Astrocyte (in vitro differentiated cells and primary cell): ENCODE data around the gene PRKACA. TPM values are rescaled to one million over a fixed set of nuclear protein-coding genes. Genes with fewer than 3 reads are reported as not detected.
"Not testable (repeated sequence)": the region's sequence is repeated elsewhere in the genome, so short reads cannot be mapped to it uniquely, and the experiment has no call there.

Experiments used
- DNase-seq: peaks from one replicate; pipeline ENCODE4 v3.0.0-alpha.2; 2010; ENCODE audit warnings: low read depth
- FAIRE-seq: peaks from 2 replicates; lab custom pipeline; 2011; peaks lifted over from hg19 to GRCh38; lab: Jason Lieb, UNC
- H2AFZ ChIP-seq: 2 replicates; pipeline ENCODE4 v1.6.0; 2012; ENCODE audit warnings: low read depth, low read length, inconsistent platforms
- H3K27ac ChIP-seq: 2 replicates; pipeline ENCODE4 v1.5.1; 2011; ENCODE audit warnings: low read depth, low read length, inconsistent platforms
- H3K27me3 ChIP-seq: 2 replicates; pipeline ENCODE4 v1.6.0; 2011; ENCODE audit warnings: low read length, inconsistent platforms; ENCODE audit not compliant: insufficient read depth
- H3K36me3 ChIP-seq: 2 replicates; pipeline ENCODE4 v1.5.1; 2011; ENCODE audit warnings: low read length, inconsistent platforms; ENCODE audit not compliant: insufficient read depth
- H3K4me1 ChIP-seq: 2 replicates; pipeline ENCODE4 v1.5.1; 2011; ENCODE audit warnings: low read length, inconsistent platforms; ENCODE audit not compliant: insufficient read depth
- H3K4me2 ChIP-seq: 2 replicates; pipeline ENCODE4 v1.6.0; 2012; ENCODE audit warnings: low read length, inconsistent platforms
- H3K4me3 ChIP-seq: 2 replicates; pipeline ENCODE4 v1.5.1; 2011; ENCODE audit warnings: low read depth, mild to moderate bottlenecking, low read length, inconsistent platforms; ENCODE audit not compliant: insufficient read depth
- H3K79me2 ChIP-seq: 2 replicates; pipeline ENCODE4 v1.6.0; 2012; ENCODE audit warnings: mild to moderate bottlenecking, low read length, inconsistent platforms; ENCODE audit not compliant: insufficient read depth
- H3K9ac ChIP-seq: 2 replicates; pipeline ENCODE4 v1.6.0; 2012; ENCODE audit warnings: mild to moderate bottlenecking, low read length, inconsistent platforms
- H3K9me3 ChIP-seq: 2 replicates; pipeline ENCODE4 v1.5.1; 2012; ENCODE audit warnings: low read depth, mild to moderate bottlenecking, low read length, inconsistent platforms; ENCODE audit not compliant: insufficient read depth
- H4K20me1 ChIP-seq: 2 replicates; pipeline ENCODE4 v1.6.0; 2012; ENCODE audit warnings: low read length, inconsistent platforms; ENCODE audit not compliant: insufficient read depth
- H3K27ac Mint-ChIP-seq: one replicate; pipeline ENCODE4 v1.8.0; 2021; ENCODE audit warnings: mild to moderate bottlenecking, mixed read lengths; ENCODE audit not compliant: unreplicated experiment
- H3K27me3 Mint-ChIP-seq: one replicate; pipeline ENCODE4 v1.8.0; 2021; ENCODE audit warnings: low read depth, mixed read lengths; ENCODE audit not compliant: unreplicated experiment
- H3K36me3 Mint-ChIP-seq: one replicate; pipeline ENCODE4 v1.8.0; 2021; ENCODE audit warnings: low read depth, mixed read lengths; ENCODE audit not compliant: unreplicated experiment
- H3K4me1 Mint-ChIP-seq: one replicate; pipeline ENCODE4 v1.8.0; 2021; ENCODE audit warnings: low read depth, mixed read lengths; ENCODE audit not compliant: unreplicated experiment
- H3K4me3 Mint-ChIP-seq: one replicate; pipeline ENCODE4 v1.8.0; 2021; ENCODE audit warnings: mild to moderate bottlenecking, moderate library complexity, mixed read lengths; ENCODE audit not compliant: unreplicated experiment
- H3K9me3 Mint-ChIP-seq: one replicate; pipeline ENCODE4 v1.8.0; 2021; ENCODE audit warnings: mild to moderate bottlenecking, mixed read lengths; ENCODE audit not compliant: unreplicated experiment
- CTCF ChIP-seq: IDR thresholded peaks from 2 replicates; pipeline ENCODE4 v1.5.1; 2011; ENCODE audit warnings: low read depth, mild to moderate bottlenecking, inconsistent platforms, low read length, moderate library complexity; ENCODE audit not compliant: insufficient read depth
- EZH2 ChIP-seq: IDR thresholded peaks from 2 replicates; pipeline ENCODE4 v1.6.1; 2012; ENCODE audit warnings: mild to moderate bottlenecking, low read length, inconsistent platforms; ENCODE audit not compliant: insufficient read depth
- total RNA-seq: library from RNA; stranded (reverse); gene quantifications from 2 replicates; pipeline ENCODE4 v1.2.1, GENCODE V29; 2021

The PRKACA gene
- total RNA-seq, 1 donor from 2014 or later = 80.5 TPM

DNA sequence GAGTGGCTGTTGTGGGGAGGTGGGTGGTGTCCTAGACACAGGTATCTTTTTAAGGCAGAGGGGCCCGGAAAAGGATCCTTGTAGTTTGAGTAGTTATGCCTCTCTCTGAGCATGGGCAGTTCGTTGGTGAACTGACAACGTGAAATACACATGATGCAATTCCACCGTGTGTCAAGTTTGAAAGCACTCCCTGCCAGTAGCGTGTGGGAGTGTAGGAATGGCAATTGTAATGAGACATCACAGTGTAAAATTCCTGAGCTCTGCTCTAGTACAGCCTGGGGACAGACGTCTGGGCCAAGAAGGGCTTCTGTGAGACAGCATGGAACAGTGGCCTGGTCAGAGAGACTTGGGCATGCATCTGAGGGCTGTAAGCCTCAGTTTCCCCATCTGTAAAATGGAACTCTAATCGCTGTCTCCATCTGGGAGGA, 29.2 kb upstream of the PRKACA start:
- Histone ChIP-seq H2AFZ (no peak overlapping the region), H3K4me3 (no peak overlapping the region), H3K36me3 (no peaks in the 10 kb centered on the region), H4K20me1 (peaks cover 36% of the 10 kb centered on the region), H3K27ac (no peak overlapping the region), H3K27me3 (no peaks in the 10 kb centered on the region), H3K9ac (no peak overlapping the region), H3K79me2 (peaks cover 9% of the 10 kb centered on the region), H3K9me3 (no peaks in the 10 kb centered on the region), H3K4me2 (peak overlapping the region; percentile 6), H3K4me1 (peaks cover 10% of the 10 kb centered on the region)
- peak; percentile 73 for DNase-seq
- Mint-ChIP-seq H3K27me3 (no peaks in the 10 kb centered on the region), H3K4me3 (no peak overlapping the region), H3K36me3 (peaks cover 3% of the 10 kb centered on the region), H3K27ac (peak overlapping the region; percentile 96), H3K9me3 (no peaks in the 10 kb centered on the region), H3K4me1 (peaks cover 22% of the 10 kb centered on the region)
- no peak for TF ChIP-seq EZH2
- no peak for FAIRE-seq

- not testable (repeated sequence) for H3K4me1 ChIP-seq, H3K9ac ChIP-seq, H3K9me3 Mint-ChIP-seq, H3K36me3 Mint-ChIP-seq, H3K27me3 ChIP-seq, DNase-seq, H3K36me3 ChIP-seq, H3K79me2 ChIP-seq, H3K4me3 ChIP-seq, H2AFZ ChIP-seq, H3K4me2 ChIP-seq, H3K27ac ChIP-seq, H3K9me3 ChIP-seq, FAIRE-seq, H3K27me3 Mint-ChIP-seq
- peak overlapping the region; percentile 96 for H3K27ac Mint-ChIP-seq
- H4K20me1 ChIP-seq = peaks cover 32% of the 10 kb centered on the region
- peaks cover 22% of the 10 kb centered on the region for H3K4me1 Mint-ChIP-seq
- peak overlapping the region; percentile 27 for H3K4me3 Mint-ChIP-seq
These were observed 28.6 kb upstream of the PRKACA start for GRCh38 chr19:14146169-14146568.

GRCh38 chr19:14145381-14145780, 27.8 kb upstream of the PRKACA start:
- Histone ChIP-seq H3K27ac (no peak overlapping the region), H3K36me3 (no peaks in the 10 kb centered on the region), H2AFZ (no peak overlapping the region), H3K27me3 (no peaks in the 10 kb centered on the region), H3K4me2 (no peak overlapping the region), H3K79me2 (peaks cover 9% of the 10 kb centered on the region), H3K4me1 (peaks cover 10% of the 10 kb centered on the region), H4K20me1 (peaks cover 30% of the 10 kb centered on the region), H3K9me3 (no peaks in the 10 kb centered on the region), H3K9ac (no peak overlapping the region), H3K4me3 (no peak overlapping the region)
- no peaks in the 10 kb centered on the region for H3K36me3 Mint-ChIP-seq
- no peak for TF ChIP-seq CTCF
- no peak for TF ChIP-seq EZH2
- H3K9me3 Mint-ChIP-seq = no peaks in the 10 kb centered on the region
- FAIRE-seq = no peak
- H3K27me3 Mint-ChIP-seq = no peaks in the 10 kb centered on the region
- peak overlapping the region; percentile 23 for H3K4me3 Mint-ChIP-seq
- peaks cover 22% of the 10 kb centered on the region for H3K4me1 Mint-ChIP-seq
- peak overlapping the region; percentile 96 for H3K27ac Mint-ChIP-seq
- DNase-seq = no peak
